C4-2B (cell line): ENCODE data around the gene KPRP.

Source experiments
- H3K27ac ChIP-seq: fragments of 450-650 bp; 2 replicates; pipeline ENCODE4 v1.5.1; 2017
- CTCF ChIP-seq: fragments of 450-650 bp; conservative IDR thresholded peaks from 2 replicates; pipeline ENCODE4 v1.5.1; 2017; ENCODE audit warnings: mild to moderate bottlenecking
- ZFX ChIP-seq: fragments of 450-650 bp; IDR thresholded peaks from 2 replicates; pipeline ENCODE4 v1.6.1; 2017

Gene KPRP

DNA sequence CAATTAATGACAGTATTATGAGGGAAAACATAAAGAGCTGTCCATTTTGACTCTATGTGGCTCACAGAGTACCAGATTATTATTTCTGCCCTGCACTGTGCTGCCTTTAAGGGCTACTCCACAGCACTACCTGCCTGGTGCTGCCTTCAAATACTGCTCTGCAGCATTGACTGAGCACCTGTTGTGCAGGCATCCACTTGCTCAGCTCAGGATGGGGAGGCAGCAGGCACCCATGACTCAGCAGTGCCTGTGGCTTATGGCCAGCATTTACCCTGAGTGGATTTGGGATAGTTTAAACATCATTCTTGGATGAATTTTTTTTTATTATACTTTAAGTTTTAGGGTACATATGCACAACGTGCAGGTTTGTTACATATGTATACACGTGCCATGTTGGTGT is 953 bp upstream of the KPRP start:
- no peak for TF ChIP-seq ZFX
- H3K27ac ChIP-seq, result no peak overlapping the region

DNA sequence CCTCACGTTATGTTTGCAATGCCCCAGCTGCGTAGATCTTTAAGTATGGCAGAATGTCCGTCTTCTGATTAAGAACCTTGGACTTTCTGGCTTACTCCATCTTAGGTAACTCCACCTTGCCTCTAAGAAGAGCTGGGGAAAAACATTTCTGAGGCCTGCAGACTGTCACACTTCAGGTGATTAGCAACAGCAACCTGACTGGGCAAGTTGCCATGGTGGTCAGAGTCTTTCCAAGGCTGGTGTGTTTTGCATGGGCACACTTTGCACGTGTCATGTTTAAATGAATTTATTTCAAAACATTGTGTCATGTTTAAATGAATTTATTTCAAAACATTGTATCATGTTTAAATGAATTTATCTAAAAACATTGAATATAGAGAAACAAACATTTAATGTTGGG is 811 bp downstream of the KPRP start:
- TF ChIP-seq CTCF, result no peak
- no peak for TF ChIP-seq ZFX
- H3K27ac ChIP-seq, result no peak overlapping the region

DNA sequence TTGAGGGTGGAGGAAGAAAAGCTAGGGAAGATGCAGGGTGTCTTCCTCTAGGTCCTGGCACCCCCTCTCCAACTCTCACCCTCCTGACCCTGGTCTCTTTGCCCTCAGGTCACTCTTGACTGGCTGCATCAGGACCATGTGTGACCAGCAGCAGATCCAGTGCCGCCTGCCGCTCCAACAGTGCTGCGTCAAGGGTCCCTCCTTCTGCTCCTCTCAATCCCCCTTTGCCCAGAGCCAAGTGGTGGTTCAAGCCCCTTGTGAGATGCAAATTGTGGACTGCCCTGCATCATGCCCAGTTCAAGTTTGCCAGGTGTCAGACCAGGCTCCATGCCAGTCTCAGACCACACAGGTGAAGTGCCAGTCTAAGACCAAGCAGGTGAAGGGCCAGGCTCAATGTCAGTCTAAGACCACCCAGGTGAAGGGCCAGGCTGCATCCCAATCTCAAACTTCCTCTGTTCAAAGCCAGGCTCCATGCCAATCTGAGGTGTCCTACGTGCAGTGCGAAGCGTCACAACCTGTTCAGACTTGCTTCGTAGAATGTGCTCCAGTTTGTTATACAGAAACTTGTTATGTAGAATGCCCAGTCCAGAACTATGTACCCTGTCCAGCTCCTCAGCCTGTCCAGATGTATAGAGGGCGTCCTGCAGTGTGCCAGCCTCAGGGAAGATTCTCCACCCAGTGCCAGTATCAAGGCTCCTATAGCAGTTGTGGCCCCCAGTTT is 1.8 kb downstream of the KPRP start:
- no peak overlapping the region for H3K27ac ChIP-seq
- TF ChIP-seq CTCF (no peak), ZFX (no peak)

GRCh38 chr1:152760551-152761190 is 2.8 kb downstream of the KPRP start:
- TF ChIP-seq ZFX, result no peak
- TF ChIP-seq CTCF, result no peak
- no peak overlapping the region for H3K27ac ChIP-seq

GRCh38 chr1:152761609-152762213 is 3.9 kb downstream of the KPRP start:
- TF ChIP-seq ZFX (no peak), CTCF (no peak)
- no peak overlapping the region for H3K27ac ChIP-seq

DNA sequence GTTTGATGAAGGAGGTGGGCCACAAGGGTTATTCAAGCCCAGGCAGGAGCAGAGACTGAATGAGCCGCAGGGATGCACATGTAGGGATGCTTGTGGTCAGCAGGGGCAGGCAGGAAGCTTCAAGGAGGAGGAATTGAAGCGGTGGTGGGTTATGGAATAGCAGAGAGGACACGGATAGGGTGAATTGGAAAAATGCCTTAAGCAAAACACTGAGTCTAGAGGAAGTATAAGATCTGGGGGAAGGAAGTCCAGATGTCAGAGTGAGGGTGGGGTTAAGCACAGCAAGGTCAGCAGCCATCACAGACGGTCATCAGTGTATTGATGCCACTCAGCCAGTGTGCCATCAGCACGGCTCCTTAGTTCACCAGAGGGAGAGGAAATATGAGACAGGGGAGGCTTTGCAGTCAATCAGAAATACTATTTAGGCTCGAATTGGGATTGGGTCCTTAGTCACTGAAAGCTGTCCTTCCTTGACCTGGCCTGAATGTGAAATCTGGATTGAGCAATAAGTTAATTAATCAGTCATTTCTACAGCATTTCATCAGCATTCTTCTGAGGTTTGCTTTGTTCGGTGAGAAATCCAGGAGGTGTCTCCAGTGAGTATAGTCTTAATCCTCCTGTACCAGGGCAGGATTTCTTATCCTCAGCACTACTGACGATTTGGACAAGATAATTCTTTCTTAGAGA is 11.2 kb downstream of the KPRP start:
- TF ChIP-seq ZFX (no peak), CTCF (no peak)
- no peak overlapping the region for H3K27ac ChIP-seq

DNA sequence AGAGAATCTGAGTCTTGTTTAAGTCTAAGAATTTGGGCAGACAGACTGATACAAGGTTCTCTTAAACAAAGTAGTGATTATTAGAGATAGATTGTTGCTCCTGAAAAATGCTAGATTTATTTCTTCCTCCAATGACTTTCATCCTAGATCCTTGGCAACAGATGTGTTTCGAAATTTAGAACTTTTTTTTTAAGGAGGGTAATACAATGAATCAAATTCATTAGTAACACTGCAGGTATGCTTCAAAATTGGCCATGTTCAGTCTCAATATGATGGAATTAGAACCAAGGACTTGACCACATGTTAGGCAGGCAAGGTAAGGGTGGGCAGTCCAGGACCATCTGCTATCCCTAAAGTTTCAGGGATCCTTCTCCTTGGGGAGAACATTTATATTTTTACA is 12.6 kb downstream of the KPRP start:
- no peak for TF ChIP-seq CTCF
- no peak for TF ChIP-seq ZFX
- H3K27ac ChIP-seq, result no peak overlapping the region
